ENCODE results near the gene DOLK.

DNA sequence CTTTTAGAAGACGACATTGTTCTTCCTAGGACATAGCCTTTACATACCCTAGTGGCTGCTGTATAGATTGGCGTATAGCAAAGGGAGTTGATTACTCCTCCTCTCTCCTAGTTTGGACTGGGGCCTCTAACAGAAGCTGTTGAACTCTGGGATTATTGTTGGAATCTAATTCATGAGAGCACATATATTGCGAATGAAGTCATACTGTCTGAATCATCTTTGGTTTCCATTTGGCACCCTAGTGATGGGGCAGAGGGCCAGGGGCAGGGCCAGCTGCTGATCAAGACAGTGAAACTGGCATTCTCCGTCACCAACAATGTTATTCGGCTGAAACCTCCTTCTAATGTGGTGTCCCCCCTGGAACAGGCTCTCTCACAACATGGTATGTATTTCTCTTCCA lies 40.4 kb upstream of the DOLK start:
- TF ChIP-seq, protein P1, sequence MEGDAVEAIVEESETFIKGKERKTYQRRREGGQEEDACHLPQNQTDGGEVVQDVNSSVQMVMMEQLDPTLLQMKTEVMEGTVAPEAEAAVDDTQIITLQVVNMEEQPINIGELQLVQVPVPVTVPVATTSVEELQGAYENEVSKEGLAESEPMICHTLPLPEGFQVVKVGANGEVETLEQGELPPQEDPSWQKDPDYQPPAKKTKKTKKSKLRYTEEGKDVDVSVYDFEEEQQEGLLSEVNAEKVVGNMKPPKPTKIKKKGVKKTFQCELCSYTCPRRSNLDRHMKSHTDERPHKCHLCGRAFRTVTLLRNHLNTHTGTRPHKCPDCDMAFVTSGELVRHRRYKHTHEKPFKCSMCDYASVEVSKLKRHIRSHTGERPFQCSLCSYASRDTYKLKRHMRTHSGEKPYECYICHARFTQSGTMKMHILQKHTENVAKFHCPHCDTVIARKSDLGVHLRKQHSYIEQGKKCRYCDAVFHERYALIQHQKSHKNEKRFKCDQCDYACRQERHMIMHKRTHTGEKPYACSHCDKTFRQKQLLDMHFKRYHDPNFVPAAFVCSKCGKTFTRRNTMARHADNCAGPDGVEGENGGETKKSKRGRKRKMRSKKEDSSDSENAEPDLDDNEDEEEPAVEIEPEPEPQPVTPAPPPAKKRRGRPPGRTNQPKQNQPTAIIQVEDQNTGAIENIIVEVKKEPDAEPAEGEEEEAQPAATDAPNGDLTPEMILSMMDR (IDR thresholded peaks at IDR 0.05), result no peak
- TF ChIP-seq POLR2A (IDR thresholded peaks at IDR 0.05), result no peak

All from body of pancreas (tissue), 4 donors.